ENCODE results near the gene NXPH2.

NXPH2 gene

GRCh38 chr2:138779781-138780445, at the start of gene NXPH2:
Gene NXPH2, minus strand, starts transcription at chr2:138780390. Its CDS starts 149 bp downstream, at chr2:138780241.
- H3K36me3 Mint-ChIP-seq, result no peaks in the 10 kb centered on the region
- no peak for ATAC-seq
- H3K27me3 Mint-ChIP-seq, result peaks cover 32% of the 10 kb centered on the region
- H3K9me3 Mint-ChIP-seq, result no peaks in the 10 kb centered on the region
- H3K4me3 Mint-ChIP-seq, result peak within 1 kb of the TSS; percentile 39
- H3K4me1 Mint-ChIP-seq, result peaks cover 13% of the 10 kb centered on the region
- no peak within 1 kb of the TSS for H3K27ac Mint-ChIP-seq

- Mint-ChIP-seq H3K4me1 (no peaks in the 10 kb centered on the region), H3K4me3 (no peak overlapping the region), H3K27me3 (no peaks in the 10 kb centered on the region), H3K9me3 (no peaks in the 10 kb centered on the region), H3K36me3 (no peaks in the 10 kb centered on the region), H3K27ac (no peak overlapping the region)
- peak; percentile 60 for ATAC-seq
Observed at GRCh38 chr2:138829326-138829919, 49.2 kb upstream of the NXPH2 start.

GRCh38 chr2:138827426-138828054, 47.4 kb upstream of the NXPH2 start:
- H3K4me1 Mint-ChIP-seq, result no peaks in the 10 kb centered on the region
- no peaks in the 10 kb centered on the region for H3K36me3 Mint-ChIP-seq
- no peak for ATAC-seq
- no peaks in the 10 kb centered on the region for H3K9me3 Mint-ChIP-seq
- H3K27ac Mint-ChIP-seq, result no peak overlapping the region
- H3K27me3 Mint-ChIP-seq, result no peaks in the 10 kb centered on the region
- H3K4me3 Mint-ChIP-seq, result no peak overlapping the region

- no peak for ATAC-seq
- Mint-ChIP-seq H3K36me3 (no peaks in the 10 kb centered on the region), H3K27me3 (no peaks in the 10 kb centered on the region), H3K27ac (no peak overlapping the region), H3K9me3 (no peaks in the 10 kb centered on the region), H3K4me3 (no peak overlapping the region), H3K4me1 (no peaks in the 10 kb centered on the region)
Observed at GRCh38 chr2:138823666-138824065, 43.5 kb upstream of the NXPH2 start.

GRCh38 chr2:138819964-138820363, 39.8 kb upstream of the NXPH2 start:
- Mint-ChIP-seq H3K36me3 (no peaks in the 10 kb centered on the region), H3K4me1 (no peaks in the 10 kb centered on the region), H3K27me3 (no peaks in the 10 kb centered on the region), H3K9me3 (no peaks in the 10 kb centered on the region), H3K4me3 (no peak overlapping the region), H3K27ac (no peak overlapping the region)
- no peak for ATAC-seq

- no peaks in the 10 kb centered on the region for H3K9me3 Mint-ChIP-seq
- H3K4me3 Mint-ChIP-seq, result no peak overlapping the region
- no peaks in the 10 kb centered on the region for H3K36me3 Mint-ChIP-seq
- no peak for ATAC-seq
- no peaks in the 10 kb centered on the region for H3K27me3 Mint-ChIP-seq
- H3K4me1 Mint-ChIP-seq, result no peaks in the 10 kb centered on the region
- no peak overlapping the region for H3K27ac Mint-ChIP-seq
Observed at GRCh38 chr2:138818556-138818955, 38.4 kb upstream of the NXPH2 start.

- Mint-ChIP-seq H3K27me3 (peaks cover 21% of the 10 kb centered on the region), H3K4me3 (no peak overlapping the region), H3K4me1 (no peaks in the 10 kb centered on the region), H3K36me3 (no peaks in the 10 kb centered on the region), H3K9me3 (no peaks in the 10 kb centered on the region), H3K27ac (no peak overlapping the region)
- ATAC-seq, result no peak
Observed at GRCh38 chr2:138814123-138814898, 34.1 kb upstream of the NXPH2 start.

- H3K36me3 Mint-ChIP-seq, result no peaks in the 10 kb centered on the region
- H3K27ac Mint-ChIP-seq, result no peak overlapping the region
- no peak for ATAC-seq
- peaks cover 21% of the 10 kb centered on the region for H3K27me3 Mint-ChIP-seq
- no peaks in the 10 kb centered on the region for H3K9me3 Mint-ChIP-seq
- H3K4me3 Mint-ChIP-seq, result no peak overlapping the region
- H3K4me1 Mint-ChIP-seq, result no peaks in the 10 kb centered on the region
Observed at GRCh38 chr2:138811431-138811830, 31.2 kb upstream of the NXPH2 start.

GRCh38 chr2:138794724-138795123, 14.5 kb upstream of the NXPH2 start:
- Mint-ChIP-seq H3K4me1 (no peaks in the 10 kb centered on the region), H3K27ac (no peak overlapping the region), H3K36me3 (no peaks in the 10 kb centered on the region), H3K4me3 (no peak overlapping the region), H3K9me3 (no peaks in the 10 kb centered on the region), H3K27me3 (peaks cover 53% of the 10 kb centered on the region)
- ATAC-seq, result no peak

GRCh38 chr2:138787053-138787666, 7.0 kb upstream of the NXPH2 start:
- Mint-ChIP-seq H3K36me3 (no peaks in the 10 kb centered on the region), H3K4me3 (no peak overlapping the region), H3K4me1 (no peaks in the 10 kb centered on the region), H3K27ac (no peak overlapping the region), H3K9me3 (no peaks in the 10 kb centered on the region), H3K27me3 (peaks cover 30% of the 10 kb centered on the region)
- ATAC-seq, result peak; percentile 17

GRCh38 chr2:138782383-138782782, 2.2 kb upstream of the NXPH2 start:
- H3K27ac Mint-ChIP-seq, result no peak overlapping the region
- peaks cover 13% of the 10 kb centered on the region for H3K4me1 Mint-ChIP-seq
- peaks cover 32% of the 10 kb centered on the region for H3K27me3 Mint-ChIP-seq
- no peak overlapping the region for H3K4me3 Mint-ChIP-seq
- ATAC-seq, result no peak
- no peaks in the 10 kb centered on the region for H3K36me3 Mint-ChIP-seq
- H3K9me3 Mint-ChIP-seq, result no peaks in the 10 kb centered on the region

GRCh38 chr2:138780908-138781307, 718 bp upstream of the NXPH2 start:
- Mint-ChIP-seq H3K4me3 (no peak overlapping the region), H3K27ac (no peak overlapping the region), H3K4me1 (peaks cover 13% of the 10 kb centered on the region), H3K27me3 (peaks cover 32% of the 10 kb centered on the region), H3K9me3 (no peaks in the 10 kb centered on the region), H3K36me3 (no peaks in the 10 kb centered on the region)
- peak; percentile 4 for ATAC-seq

GRCh38 chr2:138780446-138780880, 273 bp upstream of the NXPH2 start:
- Mint-ChIP-seq H3K36me3 (no peaks in the 10 kb centered on the region), H3K27me3 (peaks cover 32% of the 10 kb centered on the region), H3K9me3 (no peaks in the 10 kb centered on the region), H3K27ac (no peak overlapping the region), H3K4me3 (no peak overlapping the region), H3K4me1 (peaks cover 13% of the 10 kb centered on the region)
- peak; percentile 25 for ATAC-seq

- H3K27ac Mint-ChIP-seq, result no peak overlapping the region
- peaks cover 32% of the 10 kb centered on the region for H3K27me3 Mint-ChIP-seq
- peak; percentile 32 for ATAC-seq
- no peaks in the 10 kb centered on the region for H3K36me3 Mint-ChIP-seq
- H3K4me3 Mint-ChIP-seq, result no peak overlapping the region
- peaks cover 13% of the 10 kb centered on the region for H3K4me1 Mint-ChIP-seq
- no peaks in the 10 kb centered on the region for H3K9me3 Mint-ChIP-seq
Observed at GRCh38 chr2:138779406-138779780, 797 bp downstream of the NXPH2 start.

- no peaks in the 10 kb centered on the region for H3K9me3 Mint-ChIP-seq
- no peak for ATAC-seq
- peaks cover 13% of the 10 kb centered on the region for H3K4me1 Mint-ChIP-seq
- H3K36me3 Mint-ChIP-seq, result no peaks in the 10 kb centered on the region
- no peak overlapping the region for H3K4me3 Mint-ChIP-seq
- peaks cover 26% of the 10 kb centered on the region for H3K27me3 Mint-ChIP-seq
- no peak overlapping the region for H3K27ac Mint-ChIP-seq
Observed at GRCh38 chr2:138777996-138778395, 2.2 kb downstream of the NXPH2 start.
